Subcutaneous adipose tissue (tissue), 4 donors: ENCODE measurements around the gene ARL4D. TPM values are rescaled to one million over a fixed set of nuclear protein-coding genes. Genes with fewer than 3 reads are reported as not detected.

Experiments used
- small RNA-seq: library from RNA; depleted of rRNA; stranded (forward); fragments of <200 nt; gene quantifications from one replicate; pipeline ENCODE3, GENCODE V24; 2016
- total RNA-seq, 4 donors: library from RNA; depleted of rRNA; stranded (reverse); fragments of >200 nt; gene quantifications; one replicate each; pipeline ENCODE4 v1.1.0, GENCODE V29; 2016
- TF ChIP-seq, protein P1 (sequence below): fragments of 450-650 bp; IDR thresholded peaks from one replicate; pipeline ENCODE4 v1.5.1; 2016; ENCODE audit warnings: low read depth, mild to moderate bottlenecking, control low read depth, antibody characterized with exemption, moderate library complexity

Gene ARL4D
- total RNA-seq, 4 donors from 2014 or later: 6.1 to 23.5 (median 9.9) TPM

GRCh38 chr17:43446773-43447172, 48.0 kb downstream of the ARL4D start:
- TF ChIP-seq, protein P1, sequence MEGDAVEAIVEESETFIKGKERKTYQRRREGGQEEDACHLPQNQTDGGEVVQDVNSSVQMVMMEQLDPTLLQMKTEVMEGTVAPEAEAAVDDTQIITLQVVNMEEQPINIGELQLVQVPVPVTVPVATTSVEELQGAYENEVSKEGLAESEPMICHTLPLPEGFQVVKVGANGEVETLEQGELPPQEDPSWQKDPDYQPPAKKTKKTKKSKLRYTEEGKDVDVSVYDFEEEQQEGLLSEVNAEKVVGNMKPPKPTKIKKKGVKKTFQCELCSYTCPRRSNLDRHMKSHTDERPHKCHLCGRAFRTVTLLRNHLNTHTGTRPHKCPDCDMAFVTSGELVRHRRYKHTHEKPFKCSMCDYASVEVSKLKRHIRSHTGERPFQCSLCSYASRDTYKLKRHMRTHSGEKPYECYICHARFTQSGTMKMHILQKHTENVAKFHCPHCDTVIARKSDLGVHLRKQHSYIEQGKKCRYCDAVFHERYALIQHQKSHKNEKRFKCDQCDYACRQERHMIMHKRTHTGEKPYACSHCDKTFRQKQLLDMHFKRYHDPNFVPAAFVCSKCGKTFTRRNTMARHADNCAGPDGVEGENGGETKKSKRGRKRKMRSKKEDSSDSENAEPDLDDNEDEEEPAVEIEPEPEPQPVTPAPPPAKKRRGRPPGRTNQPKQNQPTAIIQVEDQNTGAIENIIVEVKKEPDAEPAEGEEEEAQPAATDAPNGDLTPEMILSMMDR: no peak

DNA sequence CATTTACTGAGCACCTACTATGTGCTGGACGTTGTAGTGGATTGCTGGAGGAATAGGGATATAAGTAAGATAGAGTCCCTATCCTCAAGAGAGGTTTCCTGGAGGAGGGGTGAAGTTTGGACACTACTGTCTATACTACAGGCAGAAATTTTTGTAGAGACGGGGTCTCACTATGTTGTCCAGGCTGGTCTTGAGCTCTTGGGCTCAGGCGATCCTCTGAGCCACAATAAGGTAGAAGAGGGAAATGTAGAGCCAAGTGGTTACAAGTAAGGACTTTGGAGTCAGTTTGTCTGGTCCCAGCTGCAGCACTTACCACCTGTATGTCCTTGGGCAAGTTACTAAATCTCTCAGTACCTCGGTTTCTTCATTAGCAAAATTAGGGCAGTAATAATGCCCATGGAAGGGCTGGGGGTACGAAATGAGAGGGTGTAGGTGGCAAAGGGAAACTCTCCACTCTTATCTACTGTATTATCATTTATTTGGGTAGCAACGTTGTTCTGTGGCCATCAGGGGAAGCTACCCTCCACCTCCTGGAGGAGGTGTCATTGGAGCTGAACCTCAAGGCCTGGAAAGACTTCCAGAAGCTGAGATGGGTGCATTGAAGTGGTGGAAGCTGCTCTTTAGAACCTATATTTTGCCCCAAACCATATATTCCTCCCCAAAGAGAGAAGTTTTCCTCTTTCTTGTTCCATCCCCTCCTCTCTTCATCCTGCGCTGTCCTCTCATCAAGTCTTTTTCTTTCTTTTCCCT, 50.1 kb downstream of the ARL4D start:
- TF ChIP-seq, protein P1: no peak

- TF ChIP-seq, protein P1: no peak
Observed at GRCh38 chr17:43449470-43450248, 50.9 kb downstream of the ARL4D start.

Small RNA genes lying within 50 kb of the gene (small RNA-seq; reads per million reads assigned to genes)
- gene RNU6-1137P (not detected), gene RNU6-406P (not detected), gene RNU6-470P (not detected)

Other genes with a start within 250 kb of the ARL4D start
- gene NBR1, start 227.8 kb upstream of the ARL4D start, total RNA-seq: 10 to 100 TPM; 66.4 to 92.0 (median 86.2) TPM
- gene TMEM106A, start 187.1 kb upstream of the ARL4D start, total RNA-seq: 10 to 100 TPM; 12.6 to 19.6 (median 14.8) TPM
- not detected for gene CCDC200, start 170.4 kb upstream of the ARL4D start, total RNA-seq
- gene RNU2-1, start 165.0 kb upstream of the ARL4D start, total RNA-seq: not detected
- gene DHX8, start 85.0 kb downstream of the ARL4D start, total RNA-seq: 10 to 100 TPM; 27.5 to 31.7 (median 28.4) TPM
- gene ETV4, start 147.3 kb downstream of the ARL4D start, total RNA-seq: under 1 TPM in 1 of 4 donors, not detected in 3; 0.22 TPM